ENCODE results near the gene NSUN3.

The NSUN3 gene

DNA sequence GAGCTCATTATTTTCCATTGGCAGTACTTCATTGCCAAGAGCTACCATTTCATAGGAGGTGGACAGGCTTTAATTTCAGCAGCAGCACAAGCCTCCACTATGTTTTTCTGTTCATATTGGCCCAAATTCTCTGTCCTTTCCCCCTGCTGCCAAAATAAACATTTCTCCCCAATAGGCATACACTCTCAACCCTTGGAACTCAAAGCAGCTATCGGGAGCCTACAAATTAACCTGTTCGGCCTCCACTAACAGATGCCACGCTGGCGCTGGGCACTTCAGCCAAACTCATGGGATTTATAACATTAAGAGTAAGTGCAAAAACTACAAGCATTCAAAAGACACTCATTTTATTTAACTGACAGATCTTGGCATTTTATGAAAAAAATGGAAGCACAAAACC lies 95.7 kb downstream of the NSUN3 start:
- no peak for DNase-seq (ENCODE audit: extremely low spot score)
- CTCF ChIA-PET, result no interaction called here
- POLR2A ChIA-PET, result interaction anchor here (0.7 kb wide), 1 partner anchor 20 kb away, joined by 3 read pairs; no protein-coding TSS in a partner anchor
- TF ChIP-seq HDGF (IDR thresholded peaks at IDR 0.05; ENCODE audit: borderline replicate concordance) (no peak), FOXA1 (IDR thresholded peaks at IDR 0.05) (no peak), ZNF384 (IDR thresholded peaks at IDR 0.05) (no peak), L3MBTL2 (conservative IDR thresholded peaks at IDR 0.05) (no peak), FOXM1 (IDR thresholded peaks at IDR 0.05; ENCODE audit: borderline replicate concordance) (no peak), BHLHE40 (IDR thresholded peaks at IDR 0.05; ENCODE audit: borderline replicate concordance) (no peak), ELF4 (IDR thresholded peaks at IDR 0.05) (no peak), FOXK2 (IDR thresholded peaks at IDR 0.05) (no peak), SUZ12 (IDR thresholded peaks at IDR 0.05) (no peak)
- TF ChIP-seq, protein P1, sequence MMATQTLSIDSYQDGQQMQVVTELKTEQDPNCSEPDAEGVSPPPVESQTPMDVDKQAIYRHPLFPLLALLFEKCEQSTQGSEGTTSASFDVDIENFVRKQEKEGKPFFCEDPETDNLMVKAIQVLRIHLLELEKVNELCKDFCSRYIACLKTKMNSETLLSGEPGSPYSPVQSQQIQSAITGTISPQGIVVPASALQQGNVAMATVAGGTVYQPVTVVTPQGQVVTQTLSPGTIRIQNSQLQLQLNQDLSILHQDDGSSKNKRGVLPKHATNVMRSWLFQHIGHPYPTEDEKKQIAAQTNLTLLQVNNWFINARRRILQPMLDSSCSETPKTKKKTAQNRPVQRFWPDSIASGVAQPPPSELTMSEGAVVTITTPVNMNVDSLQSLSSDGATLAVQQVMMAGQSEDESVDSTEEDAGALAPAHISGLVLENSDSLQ (IDR thresholded peaks at IDR 0.05), result no peak

DNA sequence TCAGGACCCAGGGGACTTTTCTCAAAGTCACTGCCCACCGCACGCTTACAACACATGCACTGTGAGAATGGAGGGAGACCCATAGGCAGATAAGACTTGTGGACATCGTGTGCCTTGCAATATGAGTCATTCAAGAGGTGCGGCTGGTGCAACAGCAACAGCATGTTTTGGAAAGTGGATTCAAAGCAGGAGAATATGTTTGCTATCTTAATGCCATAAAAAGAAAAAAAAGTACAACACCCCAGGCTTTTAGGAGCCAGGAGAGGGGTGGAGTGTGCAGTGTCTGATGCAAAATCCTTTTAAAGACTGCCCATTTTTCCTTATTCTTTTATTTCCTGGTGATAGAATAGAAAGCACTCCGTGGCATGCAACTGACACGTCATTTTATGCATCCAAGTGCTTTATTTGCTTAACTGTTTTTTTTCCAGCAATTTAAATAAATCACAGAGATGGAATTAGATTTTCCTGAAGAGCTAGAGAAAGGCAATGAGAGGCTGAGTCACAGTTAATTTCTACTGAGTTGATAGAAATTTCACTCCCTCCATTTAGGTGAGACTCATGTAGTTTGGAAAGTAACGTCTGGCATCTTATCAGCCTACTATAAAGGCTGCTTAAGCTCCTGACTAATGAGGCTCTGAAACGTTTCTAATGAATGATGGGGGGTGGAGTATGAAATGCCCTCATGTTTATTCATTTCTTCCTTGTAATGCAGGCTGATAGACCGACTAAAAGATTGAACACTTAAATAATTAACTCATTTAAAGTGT lies 96.4 kb downstream of the NSUN3 start:
- peak; percentile 49 for DNase-seq (ENCODE audit: extremely low spot score)
- ChIA-PET POLR2A (no interaction called here), CTCF (no interaction called here)
- TF ChIP-seq NFRKB (IDR thresholded peaks at IDR 0.05) (no peak), ELF4 (IDR thresholded peaks at IDR 0.05) (no peak), FOXM1 (IDR thresholded peaks at IDR 0.05; ENCODE audit: borderline replicate concordance) (no peak), L3MBTL2 (conservative IDR thresholded peaks at IDR 0.05) (peak; percentile 78)

DNA sequence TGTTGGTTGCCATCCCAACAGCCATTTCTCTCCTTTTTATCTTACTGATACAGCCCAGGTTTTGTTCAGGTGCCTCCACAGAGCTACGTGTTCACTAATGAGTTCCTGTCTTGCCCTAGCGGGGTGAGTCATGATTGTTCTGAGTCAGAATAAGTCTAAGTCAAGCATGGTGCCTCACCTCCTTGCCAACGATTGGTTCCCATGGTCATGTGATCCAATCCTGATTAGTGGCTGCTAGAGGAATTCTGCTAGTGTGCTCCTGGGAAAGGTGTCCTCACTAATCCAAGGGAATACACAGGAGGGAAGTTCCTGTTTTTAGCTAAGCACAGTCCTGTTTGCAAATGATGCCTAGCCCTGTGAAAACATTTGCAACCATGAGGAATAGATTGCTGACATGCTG lies 99.8 kb downstream of the NSUN3 start:
- no peak for TF ChIP-seq L3MBTL2 (conservative IDR thresholded peaks at IDR 0.05)
- no peak for TF ChIP-seq LEF1 (IDR thresholded peaks at IDR 0.05; ENCODE audit: borderline replicate concordance)
- ChIA-PET POLR2A (interaction anchor here (1.2 kb wide), 1 partner anchor 11 kb away, joined by 4 read pairs; no protein-coding TSS in a partner anchor), CTCF (no interaction called here)
- no peak for DNase-seq (ENCODE audit: extremely low spot score)

DNA sequence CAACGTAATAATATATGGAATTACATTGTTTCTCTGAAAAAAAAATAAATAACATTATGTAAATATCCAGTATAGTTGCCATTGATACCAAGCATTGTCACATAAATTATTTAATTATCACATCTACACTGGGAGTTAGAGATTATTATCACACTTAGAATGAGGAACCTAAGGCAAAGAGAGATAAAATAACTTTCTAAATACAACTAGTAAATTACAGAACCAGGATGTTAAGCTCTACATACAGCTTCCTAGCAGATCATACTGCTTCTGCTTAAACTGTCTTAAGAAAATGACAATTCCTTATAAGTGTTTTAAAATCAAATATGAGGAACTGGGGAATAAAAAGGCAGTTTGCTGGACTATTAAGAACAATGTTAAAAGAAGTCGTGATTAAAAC lies 104.5 kb downstream of the NSUN3 start:
- no peak for DNase-seq (ENCODE audit: extremely low spot score)
- POLR2A ChIA-PET, result interaction anchor here (1.2 kb wide), 1 partner anchor 9 kb away, joined by 5 read pairs; no protein-coding TSS in a partner anchor
- CTCF ChIA-PET, result interaction anchor here (0.7 to 1.0 kb wide), 2 partner anchors 16 to 685 kb away, joined by 3 read pairs; no protein-coding TSS in a partner anchor
- TF ChIP-seq NFRKB (IDR thresholded peaks at IDR 0.05) (no peak), SUZ12 (IDR thresholded peaks at IDR 0.05) (no peak), FOXA1 (IDR thresholded peaks at IDR 0.05) (no peak), ARNT (IDR thresholded peaks at IDR 0.05) (no peak), LEF1 (IDR thresholded peaks at IDR 0.05; ENCODE audit: borderline replicate concordance) (no peak), FOXK2 (IDR thresholded peaks at IDR 0.05) (no peak), ELF4 (IDR thresholded peaks at IDR 0.05) (no peak), L3MBTL2 (conservative IDR thresholded peaks at IDR 0.05) (no peak), BHLHE40 (IDR thresholded peaks at IDR 0.05; ENCODE audit: borderline replicate concordance) (no peak), SP1 (IDR thresholded peaks at IDR 0.05) (no peak), CTBP1 (IDR thresholded peaks at IDR 0.05; ENCODE audit: borderline replicate concordance) (no peak), ZNF384 (IDR thresholded peaks at IDR 0.05) (no peak), HDGF (IDR thresholded peaks at IDR 0.05; ENCODE audit: borderline replicate concordance) (no peak), TARDBP (IDR thresholded peaks at IDR 0.05) (no peak), FOXM1 (IDR thresholded peaks at IDR 0.05; ENCODE audit: borderline replicate concordance) (no peak)
- TF ChIP-seq, protein P1 (IDR thresholded peaks at IDR 0.05), result no peak

DNA sequence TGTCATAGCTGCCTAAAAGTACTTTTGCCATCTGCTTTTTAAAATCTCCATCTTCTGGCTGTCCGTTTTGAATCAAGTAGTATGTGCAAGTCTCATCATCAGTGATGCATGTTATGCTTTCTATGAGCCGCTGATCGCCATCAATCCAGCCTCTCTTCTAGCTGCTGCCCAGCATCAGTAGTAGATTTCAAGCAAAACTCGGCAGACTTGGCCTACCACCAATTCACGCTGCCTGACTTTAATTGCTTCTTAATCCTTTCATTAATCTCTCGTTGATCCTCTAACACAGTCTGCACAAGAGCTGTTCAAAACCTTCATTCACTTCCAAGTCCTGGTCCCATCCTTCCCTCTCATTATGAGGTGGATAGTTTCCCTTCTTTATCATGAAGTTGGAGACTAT lies 104.9 kb downstream of the NSUN3 start:
- ChIA-PET POLR2A (interaction anchor here (1.2 kb wide), 1 partner anchor 9 kb away, joined by 5 read pairs; no protein-coding TSS in a partner anchor), CTCF (interaction anchor here (0.7 kb wide), 1 partner anchor 685 kb away, joined by 3 read pairs; no protein-coding TSS in a partner anchor)
- TF ChIP-seq HDGF (IDR thresholded peaks at IDR 0.05; ENCODE audit: borderline replicate concordance), result no peak
- no peak for TF ChIP-seq SP1 (IDR thresholded peaks at IDR 0.05)
- no peak for DNase-seq (ENCODE audit: extremely low spot score)

DNA sequence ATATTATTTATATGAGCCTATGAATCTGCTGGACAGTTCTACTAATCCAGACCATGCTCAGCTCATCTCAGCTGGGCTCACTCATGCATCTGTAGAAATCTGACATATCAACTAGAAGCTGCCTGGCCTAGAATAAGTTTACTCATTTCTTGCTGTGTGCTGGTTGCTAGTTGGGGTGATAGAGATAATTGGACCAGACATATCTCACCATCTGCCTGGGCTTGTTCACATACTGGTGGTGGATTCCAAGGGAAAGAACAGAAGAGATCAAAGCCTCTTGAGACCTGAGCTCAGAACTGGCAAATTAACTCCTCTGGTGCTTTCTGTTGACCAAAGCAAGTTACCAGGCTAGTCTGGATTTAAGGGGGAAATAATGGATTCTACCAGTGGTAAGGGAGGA lies 109.1 kb downstream of the NSUN3 start:
- ChIA-PET POLR2A (interaction anchor here (0.7 kb wide), 1 partner anchor 109 kb away, joined by 3 read pairs; no protein-coding TSS in a partner anchor), CTCF (interaction anchor here (1.0 to 1.1 kb wide), 2 partner anchors 17 to 63 kb away, joined by 3 to 4 read pairs; no protein-coding TSS in a partner anchor)
- TF ChIP-seq ELF4 (IDR thresholded peaks at IDR 0.05) (no peak), CTBP1 (IDR thresholded peaks at IDR 0.05; ENCODE audit: borderline replicate concordance) (no peak), ARNT (IDR thresholded peaks at IDR 0.05) (no peak), BHLHE40 (IDR thresholded peaks at IDR 0.05; ENCODE audit: borderline replicate concordance) (no peak), NFRKB (IDR thresholded peaks at IDR 0.05) (no peak), TARDBP (IDR thresholded peaks at IDR 0.05) (no peak), ZNF384 (IDR thresholded peaks at IDR 0.05) (no peak), FOXM1 (IDR thresholded peaks at IDR 0.05; ENCODE audit: borderline replicate concordance) (no peak), LEF1 (IDR thresholded peaks at IDR 0.05; ENCODE audit: borderline replicate concordance) (no peak), SP1 (IDR thresholded peaks at IDR 0.05) (no peak), SUZ12 (IDR thresholded peaks at IDR 0.05) (no peak), FOXA1 (IDR thresholded peaks at IDR 0.05) (no peak), FOXK2 (IDR thresholded peaks at IDR 0.05) (no peak), HDGF (IDR thresholded peaks at IDR 0.05; ENCODE audit: borderline replicate concordance) (no peak), L3MBTL2 (conservative IDR thresholded peaks at IDR 0.05) (no peak)
- TF ChIP-seq, protein P1 (IDR thresholded peaks at IDR 0.05), result no peak
- no peak for DNase-seq (ENCODE audit: extremely low spot score)

Data from HEK293T (cell line).